ENCODE data around the gene ANP32B.
A peak's percentile ranks its signal among the peaks of the same experiment; 100 is the strongest.
"Not testable (repeated sequence)": the region's sequence is repeated elsewhere in the genome, so short reads cannot be mapped to it uniquely, and the experiment has no call there.

Gene ANP32B

GRCh38 chr9:97963232-97963631 lies 19.9 kb upstream of the ANP32B start:
- DNase-seq (ENCODE audit: low spot score) = no peak

GRCh38 chr9:97964901-97965300 lies 18.2 kb upstream of the ANP32B start:
- DNase-seq (ENCODE audit: low spot score) = no peak

GRCh38 chr9:97966493-97966892 lies 16.6 kb upstream of the ANP32B start:
- DNase-seq (ENCODE audit: low spot score) = no peak

- no peak for DNase-seq (ENCODE audit: low spot score)
These were observed 14.1 kb upstream of the ANP32B start for GRCh38 chr9:97969014-97969413.

GRCh38 chr9:97970165-97970564 lies 13.0 kb upstream of the ANP32B start:
- no peak for DNase-seq (ENCODE audit: low spot score)

- no peak for DNase-seq (ENCODE audit: low spot score)
These were observed 10.4 kb upstream of the ANP32B start for GRCh38 chr9:97972753-97973152.

GRCh38 chr9:97975376-97975775 lies 7.8 kb upstream of the ANP32B start:
- DNase-seq (ENCODE audit: low spot score) = no peak

- not testable (repeated sequence) for DNase-seq (ENCODE audit: low spot score)
These were observed 6.5 kb upstream of the ANP32B start for GRCh38 chr9:97976633-97977032.

- peak; percentile 45 for DNase-seq (ENCODE audit: low spot score)
These were observed 4.6 kb upstream of the ANP32B start for GRCh38 chr9:97978371-97979130.

GRCh38 chr9:97979788-97980478 lies 3.2 kb upstream of the ANP32B start:
- DNase-seq (ENCODE audit: low spot score) = peak; percentile 28

- peak; percentile 64 for DNase-seq (ENCODE audit: low spot score)
These were observed 2.7 kb upstream of the ANP32B start for GRCh38 chr9:97980479-97980803.

- peak; percentile 95 for DNase-seq (ENCODE audit: low spot score)
These were observed 2.0 kb upstream of the ANP32B start for GRCh38 chr9:97980918-97981845.

GRCh38 chr9:97981846-97982682 lies 1.1 kb upstream of the ANP32B start:
- peak; percentile 54 for DNase-seq (ENCODE audit: low spot score)

- DNase-seq (ENCODE audit: low spot score) = peak; percentile 50
These were observed 547 bp downstream of the ANP32B start for GRCh38 chr9:97983589-97984187.

- DNase-seq (ENCODE audit: low spot score) = peak; percentile 65
These were observed 1.3 kb downstream of the ANP32B start for GRCh38 chr9:97984188-97985057.

GRCh38 chr9:97985058-97985861 lies 2.1 kb downstream of the ANP32B start:
- DNase-seq (ENCODE audit: low spot score) = no peak

GRCh38 chr9:97987487-97987886 lies 4.3 kb downstream of the ANP32B start:
- no peak for DNase-seq (ENCODE audit: low spot score)

GRCh38 chr9:97990259-97990658 lies 7.1 kb downstream of the ANP32B start:
- DNase-seq (ENCODE audit: low spot score) = no peak

- no peak for DNase-seq (ENCODE audit: low spot score)
These were observed 8.7 kb downstream of the ANP32B start for GRCh38 chr9:97991818-97992217.
